Measurements from ENCODE around the gene GHRH. TPM values are rescaled to one million over a fixed set of nuclear protein-coding genes. Genes with fewer than 3 reads are reported as not detected.

GHRH gene
- total RNA-seq = not detected in 2 replicates
- long read RNA-seq = 0 reads

GRCh38 chr20:37261714-37262113 is at the start of gene GHRH:
Gene GHRH, minus strand, starts transcription at chr20:37261814. Its CDS starts 4,925 bp downstream, at chr20:37256889.
- Mint-ChIP-seq H3K27me3 (ENCODE audit: unreplicated experiment) (peaks cover 48% of the 10 kb centered on the region), H3K4me1 (ENCODE audit: unreplicated experiment) (no peaks in the 10 kb centered on the region), H3K9me3 (ENCODE audit: unreplicated experiment) (no peaks in the 10 kb centered on the region), H3K27ac (ENCODE audit: unreplicated experiment) (no peak within 1 kb of the TSS), H3K4me3 (ENCODE audit: unreplicated experiment) (no peak within 1 kb of the TSS), H3K36me3 (ENCODE audit: unreplicated experiment) (no peaks in the 10 kb centered on the region)
- no peak for DNase-seq (ENCODE audit: extremely low spot score, unreplicated experiment)
- TF ChIP-seq CTCF (IDR thresholded peaks at IDR 0.05) = no peak

DNA sequence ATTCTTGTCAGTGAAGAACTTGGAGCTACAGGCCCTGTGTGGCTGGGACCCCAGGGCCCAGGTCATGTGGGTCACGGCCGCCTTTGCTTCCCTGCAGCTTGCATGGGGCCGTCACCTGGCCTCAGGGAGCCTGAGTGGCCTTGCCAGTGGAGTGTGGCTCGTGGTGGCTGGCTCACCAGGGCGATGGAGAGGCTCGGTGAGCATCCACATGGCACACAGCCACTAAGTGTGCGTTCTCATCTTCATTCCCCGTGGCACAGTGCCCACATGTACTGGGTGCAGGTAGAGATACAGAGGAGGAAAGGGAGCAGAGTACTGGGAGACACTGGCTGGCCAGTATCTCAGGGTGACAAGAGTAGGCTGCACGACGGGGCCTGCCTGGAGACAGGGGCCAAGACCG is 49.3 kb upstream of the GHRH start:
- Mint-ChIP-seq H3K9me3 (ENCODE audit: unreplicated experiment) (no peaks in the 10 kb centered on the region), H3K36me3 (ENCODE audit: unreplicated experiment) (peaks cover 18% of the 10 kb centered on the region), H3K4me3 (ENCODE audit: unreplicated experiment) (no peak overlapping the region), H3K27me3 (ENCODE audit: unreplicated experiment) (no peaks in the 10 kb centered on the region), H3K27ac (ENCODE audit: unreplicated experiment) (no peak overlapping the region), H3K4me1 (ENCODE audit: unreplicated experiment) (peaks cover 32% of the 10 kb centered on the region)
- no peak for TF ChIP-seq CTCF (IDR thresholded peaks at IDR 0.05)
- DNase-seq (ENCODE audit: extremely low spot score, unreplicated experiment) = no peak

DNA sequence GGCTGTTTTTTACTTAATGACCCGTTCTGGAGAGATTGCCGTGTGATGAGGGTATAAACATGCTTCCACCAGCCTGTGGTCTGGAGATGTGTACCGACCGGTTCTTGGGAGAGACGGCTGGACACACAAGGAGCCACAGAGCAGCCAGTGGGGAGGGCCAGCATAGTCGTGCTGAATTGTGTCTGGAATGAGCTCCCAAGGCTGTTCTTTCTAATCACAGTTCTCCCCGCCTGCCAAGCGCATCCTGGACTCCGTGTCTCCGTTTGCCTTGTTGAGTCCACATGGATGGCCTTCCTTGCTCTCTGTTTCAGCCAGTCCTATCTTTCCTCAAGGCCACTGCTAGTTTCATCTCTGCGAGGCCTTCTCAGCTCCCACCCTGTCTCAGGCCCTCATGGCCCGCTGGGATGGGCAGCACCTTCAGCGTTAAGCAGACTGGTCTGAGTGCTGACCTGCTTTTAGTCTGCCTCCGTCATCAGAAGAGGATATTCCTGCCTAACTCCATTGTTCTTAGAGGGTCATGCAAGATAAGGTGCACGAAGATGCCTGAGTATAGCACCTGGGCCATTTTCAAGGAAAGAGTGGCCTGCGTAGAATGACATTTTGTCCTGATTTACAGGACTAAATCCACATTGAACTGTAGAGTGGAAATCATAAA is 48.4 kb upstream of the GHRH start:
- no peak overlapping the region for H3K4me3 Mint-ChIP-seq (ENCODE audit: unreplicated experiment)
- TF ChIP-seq CTCF (IDR thresholded peaks at IDR 0.05) = no peak
- no peak overlapping the region for H3K27ac Mint-ChIP-seq (ENCODE audit: unreplicated experiment)
- H3K4me1 Mint-ChIP-seq (ENCODE audit: unreplicated experiment) = peaks cover 27% of the 10 kb centered on the region
- H3K9me3 Mint-ChIP-seq (ENCODE audit: unreplicated experiment) = no peaks in the 10 kb centered on the region
- DNase-seq (ENCODE audit: extremely low spot score, unreplicated experiment) = no peak
- no peaks in the 10 kb centered on the region for H3K27me3 Mint-ChIP-seq (ENCODE audit: unreplicated experiment)
- peaks cover 18% of the 10 kb centered on the region for H3K36me3 Mint-ChIP-seq (ENCODE audit: unreplicated experiment)

DNA sequence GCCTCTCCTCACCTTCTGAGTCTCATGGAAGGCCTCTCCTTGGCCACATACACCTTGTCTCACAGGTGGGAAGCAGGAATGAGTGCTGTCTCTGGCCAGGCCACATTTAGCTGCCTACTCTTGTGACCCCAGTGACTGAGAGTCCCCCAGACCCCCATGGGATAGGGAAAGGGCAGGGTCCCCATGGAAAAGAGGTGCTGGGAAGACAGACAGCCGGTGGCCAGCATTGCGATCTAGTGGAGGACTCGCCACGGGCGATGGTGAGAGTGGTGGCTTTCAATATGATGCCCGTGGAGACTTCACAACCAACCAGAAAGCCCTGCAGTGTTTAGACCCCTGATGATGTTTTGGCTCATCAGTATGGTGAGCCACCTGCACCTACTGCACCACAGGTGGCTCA is 47.7 kb upstream of the GHRH start:
- peaks cover 19% of the 10 kb centered on the region for H3K4me1 Mint-ChIP-seq (ENCODE audit: unreplicated experiment)
- no peaks in the 10 kb centered on the region for H3K9me3 Mint-ChIP-seq (ENCODE audit: unreplicated experiment)
- no peak overlapping the region for H3K4me3 Mint-ChIP-seq (ENCODE audit: unreplicated experiment)
- no peak for TF ChIP-seq CTCF (IDR thresholded peaks at IDR 0.05)
- DNase-seq (ENCODE audit: extremely low spot score, unreplicated experiment) = no peak
- H3K36me3 Mint-ChIP-seq (ENCODE audit: unreplicated experiment) = peaks cover 23% of the 10 kb centered on the region
- H3K27me3 Mint-ChIP-seq (ENCODE audit: unreplicated experiment) = no peaks in the 10 kb centered on the region
- no peak overlapping the region for H3K27ac Mint-ChIP-seq (ENCODE audit: unreplicated experiment)

DNA sequence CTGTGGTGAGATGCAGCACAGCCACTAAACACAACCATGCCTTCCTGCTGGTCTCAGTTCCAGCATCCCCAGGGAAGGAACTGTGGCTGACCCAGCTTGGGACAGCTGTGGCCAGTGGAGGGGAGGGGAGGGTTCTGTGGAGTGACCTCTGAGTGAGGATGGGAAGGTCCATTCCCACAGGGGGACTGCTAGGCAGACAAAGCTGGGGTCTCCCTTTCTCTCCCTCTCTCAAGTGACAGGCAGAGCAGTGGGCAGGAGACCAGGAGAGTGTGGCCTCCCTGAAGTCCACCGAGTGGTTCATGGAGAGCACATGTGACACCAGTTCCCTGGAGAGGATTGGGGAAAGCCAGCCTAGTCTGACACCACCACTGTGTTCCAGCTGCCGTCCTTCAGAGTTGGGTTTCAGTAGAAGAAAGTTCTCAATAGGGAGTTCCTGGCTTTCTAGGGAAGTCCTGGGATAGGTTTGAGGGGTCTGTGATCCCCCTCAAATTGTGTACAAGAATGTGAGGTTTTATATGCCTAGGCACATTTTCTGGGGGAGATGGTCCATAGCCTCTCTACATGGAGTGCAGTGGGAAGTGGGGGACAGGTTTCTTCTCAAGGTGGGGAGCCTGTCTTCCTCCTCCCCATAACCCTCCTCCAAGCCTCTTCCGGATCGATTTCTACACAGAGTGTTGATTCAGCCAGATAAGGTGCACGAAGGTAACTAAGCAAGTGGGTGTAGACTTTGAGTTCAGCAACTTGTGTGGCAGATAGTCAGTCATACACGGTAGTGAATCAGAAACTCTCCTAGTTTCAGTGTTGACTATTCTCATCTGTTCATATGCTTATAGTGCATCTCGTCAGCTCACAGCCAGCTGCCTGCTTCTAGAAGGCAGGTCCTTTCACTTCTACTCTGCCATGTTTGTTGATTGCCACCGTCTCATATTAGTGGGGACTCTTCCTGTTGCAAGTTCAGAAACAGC is 46.8 kb upstream of the GHRH start:
- Mint-ChIP-seq H3K27me3 (ENCODE audit: unreplicated experiment) (no peaks in the 10 kb centered on the region), H3K36me3 (ENCODE audit: unreplicated experiment) (peaks cover 26% of the 10 kb centered on the region), H3K4me3 (ENCODE audit: unreplicated experiment) (no peak overlapping the region), H3K27ac (ENCODE audit: unreplicated experiment) (no peak overlapping the region), H3K9me3 (ENCODE audit: unreplicated experiment) (no peaks in the 10 kb centered on the region), H3K4me1 (ENCODE audit: unreplicated experiment) (peaks cover 11% of the 10 kb centered on the region)
- no peak for TF ChIP-seq CTCF (IDR thresholded peaks at IDR 0.05)
- no peak for DNase-seq (ENCODE audit: extremely low spot score, unreplicated experiment)

Measured in osteocyte (in vitro differentiated cells).